GM19043 (cell line): ENCODE measurements around the gene IRF3.
A peak's percentile ranks its signal among the peaks of the same experiment; 100 is the strongest.
"Not testable (repeated sequence)": the region's sequence is repeated elsewhere in the genome, so short reads cannot be mapped to it uniquely, and the experiment has no call there.

Experiments used
- ATAC-seq: cut with Tn5 transposase; IDR thresholded peaks from one replicate; pipeline ENCODE4 v1.9.1; 2021; ENCODE audit warnings: low read depth; ENCODE audit not compliant: unreplicated experiment

IRF3 gene

GRCh38 chr19:49651820-49652550, 13.7 kb downstream of the IRF3 start:
- no peak for ATAC-seq

GRCh38 chr19:49651029-49651819, 14.4 kb downstream of the IRF3 start:
- ATAC-seq, result no peak

- no peak for ATAC-seq
Measured at GRCh38 chr19:49646586-49646985, 19.1 kb downstream of the IRF3 start.

GRCh38 chr19:49645995-49646394, 19.7 kb downstream of the IRF3 start:
- ATAC-seq, result no peak

GRCh38 chr19:49645592-49645991, 20.1 kb downstream of the IRF3 start:
- ATAC-seq, result no peak

DNA sequence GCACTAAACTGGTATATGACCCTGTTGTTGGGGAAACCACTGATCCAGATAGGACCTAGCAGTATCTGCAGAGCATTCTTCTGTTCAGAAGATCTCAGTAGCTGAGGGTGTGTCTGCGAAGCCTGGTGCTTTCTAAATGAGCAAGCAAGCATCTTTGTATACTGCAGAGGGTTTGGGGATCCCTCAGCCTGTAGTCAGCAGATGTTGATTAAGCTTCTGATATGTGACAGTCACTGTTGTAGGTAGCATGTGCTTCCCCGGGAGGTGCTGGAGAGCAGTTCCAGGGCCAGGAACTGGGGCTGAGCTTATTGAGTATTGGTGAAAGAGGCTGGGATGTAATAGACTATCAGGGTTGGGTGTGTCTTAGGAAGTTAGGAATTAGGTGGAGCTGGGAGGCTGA, 22.2 kb downstream of the IRF3 start:
- no peak for ATAC-seq

DNA sequence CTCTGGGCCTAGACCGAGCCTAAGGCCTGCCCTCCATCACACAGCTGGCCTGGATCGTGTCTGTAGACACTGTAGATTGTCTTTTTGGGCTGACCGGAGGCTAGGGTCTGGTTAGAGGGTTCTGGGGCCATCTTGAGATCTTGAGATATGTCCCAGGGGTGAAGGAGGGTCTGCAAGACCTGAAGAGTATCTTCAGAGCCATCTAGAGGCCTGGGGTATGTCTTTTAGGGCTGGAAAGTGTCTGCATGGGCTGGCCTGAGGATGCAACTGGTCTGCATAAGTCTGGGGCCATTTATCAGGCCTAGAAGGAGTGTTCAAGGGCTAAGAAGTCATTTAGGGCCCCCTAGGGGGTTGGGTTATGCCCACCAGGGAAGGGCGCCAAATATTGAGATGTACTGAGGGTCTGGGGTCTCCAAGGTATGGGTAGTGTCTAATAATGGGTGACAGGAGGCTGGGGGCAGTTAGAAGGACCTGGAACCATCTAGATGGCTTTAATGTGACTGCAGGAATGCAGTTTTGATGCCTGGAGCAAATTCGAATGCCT, 23.1 kb downstream of the IRF3 start:
- ATAC-seq, result no peak

DNA sequence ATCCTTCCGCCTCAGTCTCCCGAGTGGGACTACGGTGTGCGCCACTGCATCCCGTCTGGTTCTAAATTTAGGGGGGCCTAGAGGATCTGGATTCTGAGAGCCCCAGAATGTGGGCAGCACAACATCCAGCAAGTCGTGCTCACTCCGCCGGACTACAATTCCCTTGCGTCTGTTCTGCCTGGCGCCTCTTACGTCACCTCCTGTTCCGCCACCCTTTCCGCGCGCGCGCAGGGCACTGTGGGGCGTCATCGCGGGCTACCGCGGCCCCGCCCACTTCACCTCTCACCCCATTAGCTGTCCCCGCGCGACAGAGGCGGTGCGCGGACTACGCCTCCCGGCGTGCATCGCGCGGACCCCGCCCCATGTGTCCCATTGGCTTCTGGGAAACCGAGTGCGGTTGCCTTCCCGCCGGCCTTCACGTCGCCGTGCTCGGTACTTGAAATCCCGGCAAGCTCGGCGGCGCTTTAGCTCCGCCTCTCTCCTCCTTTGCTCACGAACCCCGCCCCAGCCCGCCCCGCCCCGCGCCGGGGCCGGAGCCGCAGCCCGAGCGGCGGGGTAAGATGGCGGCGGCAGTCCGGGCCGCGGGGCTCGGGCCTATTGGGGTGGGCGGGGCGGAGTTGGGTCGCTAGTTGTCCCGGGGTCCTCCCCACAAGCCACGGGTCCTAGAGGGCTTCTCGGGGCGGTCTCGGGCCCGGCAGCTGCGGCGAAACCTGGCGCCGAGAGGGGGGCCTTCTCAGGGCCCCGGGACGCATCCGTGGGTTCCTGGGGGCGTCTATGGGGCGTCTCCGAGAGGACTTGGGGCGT, 23.8 kb downstream of the IRF3 start, which contains the start of gene SCAF1:
Gene SCAF1 (plus strand): TSS at position 522 of the 804 bp plus-strand sequence. CDS start 2,818 bp downstream, outside the sequence.
- ATAC-seq, result peak; percentile 46

DNA sequence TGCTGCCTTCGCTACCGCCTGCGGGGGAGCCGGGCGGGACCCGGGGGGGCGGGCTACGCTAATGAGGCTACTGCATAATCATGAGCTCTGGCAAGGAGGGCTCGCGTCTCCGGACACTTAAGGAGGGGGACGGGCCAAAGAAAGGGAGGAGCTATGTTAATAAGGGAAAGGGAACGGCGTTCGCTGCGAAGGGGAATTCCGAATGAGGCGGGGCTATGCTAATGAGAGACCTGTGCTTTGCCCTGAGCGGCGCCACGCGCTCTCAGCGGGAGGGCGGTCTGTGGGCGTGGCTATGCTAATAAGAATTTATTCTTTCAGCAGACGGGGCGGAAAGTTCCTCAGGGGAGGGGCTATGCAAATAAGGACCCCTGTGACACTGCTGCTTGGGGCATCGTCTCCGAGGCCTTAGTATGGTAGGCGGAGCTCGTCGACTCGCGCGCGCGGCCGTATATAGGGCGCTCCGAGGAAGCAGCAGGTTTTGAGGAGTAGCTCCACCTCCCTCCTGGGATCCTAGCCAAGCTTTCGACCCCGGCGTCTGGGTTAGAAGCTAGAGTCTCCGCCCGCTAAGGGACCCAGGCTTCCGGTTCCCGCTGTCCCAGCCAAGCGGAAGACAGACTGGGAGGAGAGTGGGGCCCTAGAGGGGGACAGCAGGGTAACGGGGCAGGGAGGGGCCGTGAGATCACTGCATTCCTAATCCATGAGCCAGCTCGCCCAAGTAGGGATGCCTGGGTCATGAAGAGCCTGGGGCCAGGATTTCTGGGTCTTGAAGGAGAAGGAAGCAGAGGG, 25.4 kb downstream of the IRF3 start, which contains the start of gene RRAS:
Gene RRAS (minus strand): TSS at position 31 of the 786 bp plus-strand sequence. CDS start 45 bp downstream, outside the sequence.
- peak; percentile 62 for ATAC-seq

DNA sequence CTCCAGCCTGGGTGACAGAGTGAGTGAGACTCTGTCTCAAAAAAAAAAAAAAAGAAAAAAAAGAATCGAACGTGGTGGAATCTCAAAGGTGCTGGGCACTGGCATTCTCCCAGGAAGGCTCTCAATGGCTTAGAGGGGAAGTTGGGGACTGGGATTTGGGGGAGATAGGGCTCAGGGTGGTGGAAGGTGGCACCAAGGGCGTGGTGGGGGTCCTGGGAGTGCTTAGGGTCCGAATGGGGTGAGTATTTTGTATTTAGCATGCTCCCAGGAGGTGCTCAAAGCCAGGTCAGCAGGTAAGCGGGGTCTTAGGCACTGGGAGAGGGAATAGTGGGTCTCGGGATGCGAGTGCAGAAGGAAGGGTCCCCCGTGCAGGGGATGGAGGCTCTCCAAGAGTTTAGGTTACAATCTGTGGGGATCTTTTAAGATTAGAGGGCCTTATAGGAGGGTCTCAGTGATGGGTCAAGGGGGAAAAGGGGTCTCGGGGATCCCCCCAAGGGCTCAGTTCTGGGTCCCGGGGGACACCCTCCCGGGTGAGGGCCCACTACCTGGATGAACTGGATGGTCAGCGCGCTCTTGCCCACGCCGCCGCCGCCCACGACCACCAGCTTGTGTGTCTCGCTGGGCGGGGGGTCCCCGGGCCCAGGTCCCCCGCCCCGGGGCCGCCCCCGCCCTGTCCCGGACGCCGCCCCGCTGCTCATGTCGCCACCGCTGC, 26.1 kb downstream of the IRF3 start:
- no peak for ATAC-seq

DNA sequence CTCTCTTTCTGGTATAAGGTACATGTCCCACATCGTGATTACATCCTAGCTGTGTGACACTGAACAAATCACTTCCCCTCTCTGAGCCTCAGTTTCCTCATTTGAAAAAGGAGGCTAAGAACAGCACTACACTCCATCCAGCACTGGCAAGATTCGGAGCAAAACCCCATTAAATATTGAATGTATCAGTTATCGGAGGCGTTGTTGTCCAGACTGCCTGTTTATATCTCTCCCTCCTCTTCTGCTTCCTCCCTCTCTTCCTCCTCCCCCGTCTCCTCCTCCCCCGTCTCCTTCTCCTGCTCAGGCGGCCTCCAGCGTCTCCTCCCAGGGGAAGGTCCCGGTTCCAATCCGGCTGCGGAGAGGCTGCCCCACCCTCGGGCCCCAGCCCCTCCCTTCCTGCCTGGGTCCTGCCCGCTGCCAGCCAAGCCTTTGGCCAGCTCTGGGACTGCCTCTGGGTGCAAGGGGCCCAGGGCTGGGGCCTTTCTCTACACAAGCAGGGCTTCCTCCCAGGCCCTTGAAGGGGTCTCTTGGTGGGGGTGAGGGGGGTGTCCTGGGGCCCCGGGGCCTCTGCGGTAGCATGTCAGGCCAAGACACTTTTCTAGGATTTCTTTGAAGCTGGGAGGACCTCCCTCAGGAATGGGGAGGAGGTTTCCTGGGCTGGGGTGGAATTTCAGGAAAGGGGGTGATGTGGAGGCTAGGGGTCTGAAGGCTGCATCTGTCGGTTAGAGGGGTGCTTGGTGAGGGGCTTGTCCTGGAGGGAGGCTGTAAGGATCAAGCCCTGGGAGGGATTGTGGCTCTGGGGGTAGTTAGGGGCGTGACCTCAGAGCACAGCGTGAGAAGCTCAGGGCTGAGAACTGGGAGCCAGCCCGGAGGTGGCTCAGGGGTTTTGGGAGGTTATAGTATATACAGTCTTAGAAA, 27.6 kb downstream of the IRF3 start:
- no peak for ATAC-seq

- ATAC-seq, result no peak
Measured at GRCh38 chr19:49636233-49636932, 29.3 kb downstream of the IRF3 start.

- ATAC-seq, result no peak
Measured at GRCh38 chr19:49635530-49636232, 30.0 kb downstream of the IRF3 start.

DNA sequence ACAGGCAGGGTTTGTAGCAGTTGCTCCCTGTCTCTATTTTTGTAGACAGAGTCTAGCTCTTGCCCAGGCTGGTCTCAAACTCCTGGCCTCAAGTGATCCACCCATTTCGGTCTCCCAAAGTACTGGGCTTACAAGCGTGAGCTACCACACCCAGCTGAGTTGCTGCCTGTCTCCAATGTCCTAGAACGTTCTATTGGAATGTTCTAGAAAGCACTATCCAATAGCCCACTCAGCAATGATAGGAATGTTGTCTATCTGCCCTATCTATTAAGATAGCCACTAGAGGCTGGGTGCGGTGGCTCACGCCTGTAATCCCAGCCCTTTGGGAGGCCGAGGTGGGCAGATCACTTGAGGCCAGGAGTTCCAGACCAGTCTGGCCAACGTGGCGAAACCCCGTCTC, 32.4 kb downstream of the IRF3 start:
- not testable (repeated sequence) for ATAC-seq

- ATAC-seq, result no peak
Measured at GRCh38 chr19:49632576-49632975, 33.1 kb downstream of the IRF3 start.

DNA sequence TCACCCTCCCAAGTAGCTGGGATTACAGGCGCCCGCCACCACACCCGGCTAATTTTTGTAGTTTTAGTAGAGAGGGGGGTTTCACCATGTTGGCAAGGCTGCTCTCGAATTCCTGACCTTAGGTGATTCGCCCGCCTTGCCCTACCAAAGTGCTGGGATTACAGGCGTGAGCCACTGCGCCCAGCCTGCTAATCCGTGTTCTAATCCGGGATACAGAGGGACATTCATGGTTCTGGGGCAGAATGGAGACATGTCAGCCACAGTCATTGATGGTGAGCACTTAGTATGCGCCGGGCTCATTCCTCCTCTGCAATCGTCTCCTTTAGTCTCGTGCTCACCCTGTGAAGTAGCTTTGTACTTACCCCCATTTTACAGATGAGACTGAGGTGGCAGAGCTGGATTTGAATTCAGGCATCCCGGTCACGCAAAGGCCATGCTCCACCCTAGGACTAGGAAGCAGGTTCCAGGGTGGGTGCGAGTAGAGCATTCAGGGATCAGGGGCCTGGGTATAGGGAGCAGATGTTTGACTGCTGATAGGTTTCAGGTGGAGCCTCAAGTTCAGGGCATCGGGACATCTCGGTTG, 34.0 kb downstream of the IRF3 start:
- ATAC-seq, result no peak
